ENCODE results near the gene NABP1. TPM values are rescaled to one million over a fixed set of nuclear protein-coding genes. Genes with fewer than 3 reads are reported as not detected.

Gene NABP1
- total RNA-seq, 1 experiment from 2014 or later, result 3.2 TPM

DNA sequence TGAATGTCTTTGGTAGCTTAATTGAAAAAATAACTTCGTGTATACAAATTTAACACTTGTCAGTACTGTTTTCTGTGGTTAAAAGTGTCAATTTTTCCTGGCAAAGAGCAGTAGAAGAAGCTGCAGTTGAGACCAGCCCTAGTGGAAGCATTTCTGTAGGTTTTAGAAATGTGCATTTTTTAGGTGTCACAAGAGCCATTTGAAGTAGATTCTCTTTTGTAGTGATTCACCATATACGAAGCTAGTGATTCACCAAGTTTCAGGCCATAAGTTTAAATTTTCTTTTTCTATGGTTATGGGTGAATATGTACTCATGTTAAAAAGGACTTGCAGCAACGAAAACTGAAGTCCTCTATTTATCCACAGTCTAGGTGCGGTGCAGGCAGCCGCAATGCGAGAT lies 4.2 kb downstream of the NABP1 start:
- no peaks in the 10 kb centered on the region for H3K36me3 Mint-ChIP-seq (ENCODE audit: insufficient read depth in 1 of 3, low read depth in 3 of 3)
- Histone ChIP-seq H3K14ac (ENCODE audit: insufficient read depth, low read length) (no peak overlapping the region), H3K23ac (ENCODE audit: insufficient read length, low read depth, low read length) (no peak overlapping the region), H3T11ph (ENCODE audit: low read length) (no peak overlapping the region), H3K18ac (ENCODE audit: insufficient read length, low read depth, low read length) (no peak overlapping the region), H3K56ac (ENCODE audit: insufficient read length, low read depth, low read length) (no peak overlapping the region), H2BK20ac (ENCODE audit: low read depth, low read length, poor library complexity, severe bottlenecking) (no peak overlapping the region), H2BK12ac (ENCODE audit: insufficient read length, low read depth, low read length) (no peak overlapping the region), H3K4ac (ENCODE audit: low read depth, low read length) (no peak overlapping the region), H4K20me1 (ENCODE audit: control insufficient read depth, insufficient read depth, insufficient read length) (no peaks in the 10 kb centered on the region), H3K79me1 (ENCODE audit: insufficient read depth, low read depth, low read length, poor library complexity, severe bottlenecking) (no peaks in the 10 kb centered on the region), H3K27me3 (ENCODE audit: insufficient read depth, low read length) (no peaks in the 10 kb centered on the region), H2BK120ac (ENCODE audit: low read depth, low read length, poor library complexity, severe bottlenecking) (no peak overlapping the region), H2AK5ac (ENCODE audit: insufficient read length, low read length) (no peak overlapping the region), H3K9me3 (ENCODE audit: control insufficient read depth, low read depth, low read length) (no peaks in the 10 kb centered on the region), H3K23me2 (ENCODE audit: insufficient read length, low read depth, low read length, poor library complexity, severe bottlenecking) (peaks cover 12% of the 10 kb centered on the region), H2BK15ac (ENCODE audit: low read depth, low read length) (no peak overlapping the region), H3K4me2 (ENCODE audit: insufficient read depth, insufficient read length, low read length) (no peak overlapping the region), H3K79me2 (ENCODE audit: insufficient read depth, low read length) (no peaks in the 10 kb centered on the region), H4K91ac (ENCODE audit: insufficient read length, low read depth, low read length) (no peak overlapping the region), H2BK5ac (ENCODE audit: insufficient read length, low read length) (no peak overlapping the region), H3K9ac (ENCODE audit: extremely low read depth, insufficient read length, low read length) (no peak overlapping the region), H2AFZ (ENCODE audit: low read length) (no peak overlapping the region), H3K27ac (ENCODE audit: insufficient read length, low read depth, low read length) (no peak overlapping the region), H3K4me1 (ENCODE audit: insufficient read depth, low read length) (no peaks in the 10 kb centered on the region), H4K5ac (ENCODE audit: insufficient read length, low read depth, low read length) (no peak overlapping the region), H4K8ac (replicated peaks; ENCODE audit: insufficient read length, low read depth, low read length) (no peak overlapping the region)
- peaks cover 8 to 11% of the 10 kb centered on the region in 2 experiments; a peak in 3 of 4 replicates for H3K4me1 Mint-ChIP-seq
- H3K9me3 Mint-ChIP-seq, result no peaks in the 10 kb centered on the region
- no peak overlapping the region for H3K27ac Mint-ChIP-seq
- WGBS (ENCODE audit: extremely low coverage, insufficient read length, low lambda C conversion rate), result no CpG with 5 or more reads among the region's 6 CpGs
- no peak for DNase-seq
- peaks cover 3% of the 10 kb centered on the region for H3K27me3 Mint-ChIP-seq (ENCODE audit: low read depth)
- no peak overlapping the region for H3K4me3 Mint-ChIP-seq
- no peak for TF ChIP-seq CTCF (conservative IDR thresholded peaks at IDR 0.05)

Data from H9 (cell line).